Suprapubic skin (tissue), 4 donors: Measurements from ENCODE around the gene ADORA3. TPM values are rescaled to one million over a fixed set of nuclear protein-coding genes. Genes with fewer than 3 reads are reported as not detected.

Source experiments
- DNase-seq, 2 donors: peaks; one replicate each; pipeline ENCODE4 v3.0.0-alpha.2; 2019; ENCODE audit warnings: low spot score in 2 of 2
- H3K27ac ChIP-seq: fragments of 200-600 bp; sonication (generic); one replicate; pipeline ENCODE4 v1.5.1; 2019
- H3K27me3 ChIP-seq: fragments of 200-600 bp; sonication (generic); one replicate; pipeline ENCODE4 v1.5.1; 2019
- H3K36me3 ChIP-seq: fragments of 200-600 bp; sonication (generic); one replicate; pipeline ENCODE4 v1.5.1; 2019
- H3K4me1 ChIP-seq: fragments of 200-600 bp; sonication (generic); one replicate; pipeline ENCODE4 v1.5.1; 2019
- H3K4me3 ChIP-seq: fragments of 200-600 bp; sonication (generic); one replicate; pipeline ENCODE4 v1.5.1; 2019; ENCODE audit warnings: mild to moderate bottlenecking
- H3K9me3 ChIP-seq: fragments of 200-600 bp; sonication (generic); one replicate; pipeline ENCODE4 v1.5.1; 2019
- CTCF ChIP-seq, 2 donors: fragments of 200-600 bp in 1 of 2; fragments of 450-650 bp in 1 of 2; sonication (generic) in 1 of 2; IDR thresholded peaks; one replicate each; pipeline ENCODE4 v1.5.1; 2016 to 2019; ENCODE audit warnings: antibody characterized with exemption in 2 of 2, mild to moderate bottlenecking in 1 of 2, moderate library complexity in 1 of 2
- EP300 ChIP-seq: sonication (generic); formaldehyde crosslinking; IDR thresholded peaks from one replicate; pipeline ENCODE4 v1.6.1; 2017; ENCODE audit warnings: antibody characterized with exemption
- POLR2A ChIP-seq, 2 donors: fragments of 450-650 bp; IDR thresholded peaks; one replicate each; pipeline ENCODE4 v1.6.1; 2017; ENCODE audit warnings: antibody characterized with exemption in 2 of 2, mild to moderate bottlenecking in 2 of 2, moderate library complexity in 2 of 2
- POLR2AphosphoS5 ChIP-seq, 3 donors: sonication (generic); formaldehyde crosslinking; IDR thresholded peaks; one replicate each; pipeline ENCODE4 v1.6.1; 2017; ENCODE audit warnings: antibody characterized with exemption in 3 of 3
- WGBS: methylation state at CpG from one replicate; pipeline ENCODE4 v1.1.5; 2018; 5-methylcytosine and 5-hydroxymethylcytosine counted together
- total RNA-seq, 4 donors: library from RNA; depleted of rRNA; stranded (reverse); fragments of >200 nt; gene quantifications; one replicate each; pipeline ENCODE4 v1.1.0, GENCODE V29; 2016

ADORA3 gene
- total RNA-seq, 4 donors from 2014 or later, result 0.64 to 2.0 (median 0.85) TPM; not detected in 1

GRCh38 chr1:111465754-111466153 lies 37.7 kb downstream of the ADORA3 start:
- Histone ChIP-seq H3K4me1 (no peaks in the 10 kb centered on the region), H3K4me3 (no peak overlapping the region), H3K36me3 (peaks cover 39% of the 10 kb centered on the region), H3K27ac (no peak overlapping the region), H3K27me3 (no peaks in the 10 kb centered on the region), H3K9me3 (no peaks in the 10 kb centered on the region)
- 94% methylated on average over 2 of the region's 2 CpGs for WGBS
- TF ChIP-seq CTCF (IDR thresholded peaks at IDR 0.05) (no peak), POLR2A (IDR thresholded peaks at IDR 0.05) (no peak)
- no peak for DNase-seq

DNA sequence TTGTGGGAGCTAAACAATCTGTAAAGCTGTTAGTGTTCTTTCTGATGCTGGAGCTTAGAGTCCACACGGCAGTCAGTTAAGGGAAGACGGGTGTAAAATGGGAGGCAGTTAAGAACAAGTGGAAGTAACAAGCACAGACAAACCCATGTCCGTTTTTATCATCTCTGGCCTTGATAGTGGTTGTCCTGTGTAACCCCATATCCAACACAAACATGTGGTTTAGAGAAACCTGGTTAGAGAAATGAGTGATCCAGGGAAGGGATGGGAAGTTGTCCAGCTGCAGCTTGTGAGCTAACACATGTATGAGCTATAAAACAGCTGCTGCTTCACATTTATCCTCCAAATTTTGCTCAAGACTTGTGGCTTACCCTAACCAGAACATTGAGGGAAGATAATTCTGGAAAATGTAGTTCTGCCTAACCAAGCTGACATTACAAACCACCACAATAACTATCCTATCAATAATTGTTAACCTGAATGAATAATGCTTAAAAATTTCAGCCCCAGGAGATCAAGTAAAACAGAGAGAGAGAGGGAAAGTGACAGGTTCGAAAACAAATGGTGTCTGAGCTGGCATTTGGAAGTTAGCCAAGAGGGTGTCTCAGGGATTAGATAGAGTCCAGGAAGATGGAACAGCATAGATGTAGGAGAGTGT lies 40.3 kb downstream of the ADORA3 start:
- H3K36me3 ChIP-seq, result peaks cover 52% of the 10 kb centered on the region
- no peaks in the 10 kb centered on the region for H3K4me1 ChIP-seq
- no peaks in the 10 kb centered on the region for H3K9me3 ChIP-seq
- no peak for DNase-seq
- 63% methylated on average over 4 of the region's 4 CpGs for WGBS
- H3K27ac ChIP-seq, result no peak overlapping the region
- no peaks in the 10 kb centered on the region for H3K27me3 ChIP-seq
- no peak for TF ChIP-seq POLR2AphosphoS5 (IDR thresholded peaks at IDR 0.05)
- no peak for TF ChIP-seq POLR2A (IDR thresholded peaks at IDR 0.05)
- no peak for TF ChIP-seq CTCF (IDR thresholded peaks at IDR 0.05)
- TF ChIP-seq EP300, result no peak
- no peak overlapping the region for H3K4me3 ChIP-seq

- H3K27me3 ChIP-seq, result no peaks in the 10 kb centered on the region
- TF ChIP-seq POLR2AphosphoS5 (IDR thresholded peaks at IDR 0.05) (no peak), CTCF (IDR thresholded peaks at IDR 0.05) (no peak), EP300 (no peak), POLR2A (IDR thresholded peaks at IDR 0.05) (no peak)
- H3K4me1 ChIP-seq, result no peaks in the 10 kb centered on the region
- no peaks in the 10 kb centered on the region for H3K9me3 ChIP-seq
- no peak overlapping the region for H3K4me3 ChIP-seq
- H3K36me3 ChIP-seq, result peaks cover 55% of the 10 kb centered on the region
- no peak for DNase-seq
- 90% methylated on average over 4 of the region's 4 CpGs for WGBS
- H3K27ac ChIP-seq, result no peak overlapping the region
These were observed 40.9 kb downstream of the ADORA3 start for GRCh38 chr1:111462370-111463028.

DNA sequence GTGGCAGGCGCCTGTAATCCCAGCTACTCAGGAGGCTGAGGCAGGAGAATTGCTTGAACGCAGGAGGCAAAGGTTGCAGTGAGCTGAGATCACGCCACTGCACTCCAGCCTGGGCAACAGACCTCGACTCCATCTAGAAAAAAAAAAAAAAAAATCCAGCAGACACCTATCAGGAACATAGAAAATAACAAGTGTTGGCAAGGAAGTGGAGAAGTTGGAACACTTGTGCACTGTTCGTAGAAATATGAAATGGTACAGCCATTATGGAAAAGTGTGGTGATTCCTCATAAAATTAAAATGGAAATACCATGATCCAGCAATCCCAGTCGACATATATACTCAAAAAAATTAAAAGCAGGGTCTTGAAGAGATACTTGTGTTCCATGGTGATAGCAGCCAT lies 41.7 kb downstream of the ADORA3 start:
- Histone ChIP-seq H3K36me3 (peaks cover 63% of the 10 kb centered on the region), H3K4me3 (no peak overlapping the region), H3K27ac (no peak overlapping the region), H3K4me1 (no peaks in the 10 kb centered on the region), H3K27me3 (no peaks in the 10 kb centered on the region), H3K9me3 (no peaks in the 10 kb centered on the region)
- 98% methylated on average over 6 of the region's 6 CpGs for WGBS
- TF ChIP-seq POLR2AphosphoS5 (IDR thresholded peaks at IDR 0.05) (no peak), POLR2A (IDR thresholded peaks at IDR 0.05) (no peak), CTCF (IDR thresholded peaks at IDR 0.05) (no peak), EP300 (no peak)
- DNase-seq, result no peak

DNA sequence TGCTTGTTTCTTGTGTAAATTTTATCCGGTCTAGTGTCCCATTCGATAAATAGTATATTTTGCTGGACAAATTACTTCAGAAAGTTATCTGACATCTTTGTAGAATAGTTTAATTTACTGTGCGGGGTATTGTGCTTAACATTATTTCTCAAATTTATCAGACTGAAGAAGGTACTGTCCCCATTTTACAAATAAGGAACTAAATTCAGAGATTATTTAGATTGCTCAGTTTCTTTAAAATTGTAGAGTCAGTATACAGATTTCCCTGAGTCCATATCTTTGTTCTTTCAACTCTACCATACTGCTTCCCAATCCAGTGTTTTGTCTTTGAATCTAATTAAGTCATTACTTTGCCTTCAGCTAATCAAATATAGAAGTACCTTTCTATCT lies 47.8 kb downstream of the ADORA3 start:
- DNase-seq, result no peak
- Histone ChIP-seq H3K4me1 (peaks cover 17% of the 10 kb centered on the region), H3K27me3 (no peaks in the 10 kb centered on the region), H3K4me3 (no peak overlapping the region), H3K27ac (no peak overlapping the region), H3K36me3 (peaks cover 66% of the 10 kb centered on the region), H3K9me3 (no peaks in the 10 kb centered on the region)
- 96% methylated on average over 3 of the region's 3 CpGs for WGBS
- no peak for TF ChIP-seq POLR2AphosphoS5 (IDR thresholded peaks at IDR 0.05)
- TF ChIP-seq POLR2A (IDR thresholded peaks at IDR 0.05), result no peak
- TF ChIP-seq EP300, result no peak
- TF ChIP-seq CTCF (IDR thresholded peaks at IDR 0.05), result no peak
